ENCODE measurements around the gene PNP. TPM values are rescaled to one million over a fixed set of nuclear protein-coding genes. Genes with fewer than 3 reads are reported as not detected.
"Not testable (repeated sequence)": the region's sequence is repeated elsewhere in the genome, so short reads cannot be mapped to it uniquely, and the experiment has no call there.

The PNP gene
- polyA plus RNA-seq, 1 donor from 2014 or later: 12.6 TPM

GRCh38 chr14:20441461-20441860, 27.7 kb upstream of the PNP start:
- Histone ChIP-seq H4K20me1 (ENCODE audit: insufficient read depth) (no peaks in the 10 kb centered on the region), H3K36me3 (ENCODE audit: insufficient read depth, low read length) (peaks cover 8% of the 10 kb centered on the region), H3K79me2 (replicated peaks; ENCODE audit: insufficient read depth, low read length) (no peaks in the 10 kb centered on the region), H3K27ac (ENCODE audit: low read length) (no peak overlapping the region), H2AFZ (ENCODE audit: low read depth, low read length) (no peak overlapping the region), H3K9me3 (ENCODE audit: low read length) (peaks cover 4% of the 10 kb centered on the region), H3K9me2 (ENCODE audit: insufficient read depth, low read length) (no peaks in the 10 kb centered on the region), H3K9ac (ENCODE audit: low read length) (no peak overlapping the region), H3K27me3 (ENCODE audit: insufficient read depth, low read depth, low read length) (no peaks in the 10 kb centered on the region), H3F3A (ENCODE audit: insufficient read depth, low read length, poor library complexity, severe bottlenecking) (no peaks in the 10 kb centered on the region), H3K4me3 (ENCODE audit: low read length) (no peak overlapping the region), H3K4me2 (ENCODE audit: low read length) (no peak overlapping the region)
- no peak for TF ChIP-seq CTCF (IDR thresholded peaks at IDR 0.05; ENCODE audit: poor library complexity, severe bottlenecking)
- TF ChIP-seq EP300 (conservative IDR thresholded peaks at IDR 0.05; ENCODE audit: poor library complexity, severe bottlenecking): no peak
- TF ChIP-seq TAF1 (IDR thresholded peaks at IDR 0.05; ENCODE audit: low read depth): no peak
- TF ChIP-seq REST (IDR thresholded peaks at IDR 0.05; ENCODE audit: borderline replicate concordance): no peak
- no peak for TF ChIP-seq RAD21 (conservative IDR thresholded peaks at IDR 0.05)
- no peak for TF ChIP-seq POLR2AphosphoS5 (IDR thresholded peaks at IDR 0.05)
- TF ChIP-seq MXI1 (conservative IDR thresholded peaks at IDR 0.05; ENCODE audit: poor library complexity, severe bottlenecking): no peak

GRCh38 chr14:20443650-20444049, 25.6 kb upstream of the PNP start:
- H3K9me2 ChIP-seq (ENCODE audit: insufficient read depth, low read length); H3K9ac ChIP-seq (ENCODE audit: low read length); H3K27me3 ChIP-seq (ENCODE audit: insufficient read depth, low read depth, low read length); H4K20me1 ChIP-seq (ENCODE audit: insufficient read depth); H3K4me2 ChIP-seq (ENCODE audit: low read length); H3K79me2 ChIP-seq (replicated peaks; ENCODE audit: insufficient read depth, low read length); H3K4me3 ChIP-seq (ENCODE audit: low read length); H3K27ac ChIP-seq (ENCODE audit: low read length); H3K9me3 ChIP-seq (ENCODE audit: low read length); H2AFZ ChIP-seq (ENCODE audit: low read depth, low read length); H3F3A ChIP-seq (ENCODE audit: insufficient read depth, low read length, poor library complexity, severe bottlenecking): not testable (repeated sequence)
- H3K36me3 ChIP-seq (ENCODE audit: insufficient read depth, low read length): peaks cover 17% of the 10 kb centered on the region

GRCh38 chr14:20446889-20447288, 22.3 kb upstream of the PNP start:
- Histone ChIP-seq H3K27ac (ENCODE audit: low read length) (no peak overlapping the region), H2AFZ (ENCODE audit: low read depth, low read length) (no peak overlapping the region), H3K27me3 (ENCODE audit: insufficient read depth, low read depth, low read length) (no peaks in the 10 kb centered on the region), H3K36me3 (ENCODE audit: insufficient read depth, low read length) (peaks cover 28% of the 10 kb centered on the region), H3F3A (ENCODE audit: insufficient read depth, low read length, poor library complexity, severe bottlenecking) (no peaks in the 10 kb centered on the region), H3K9me3 (ENCODE audit: low read length) (peaks cover 4% of the 10 kb centered on the region), H3K4me2 (ENCODE audit: low read length) (no peak overlapping the region), H3K9ac (ENCODE audit: low read length) (no peak overlapping the region), H3K9me2 (ENCODE audit: insufficient read depth, low read length) (no peaks in the 10 kb centered on the region), H3K79me2 (replicated peaks; ENCODE audit: insufficient read depth, low read length) (no peaks in the 10 kb centered on the region), H4K20me1 (ENCODE audit: insufficient read depth) (no peaks in the 10 kb centered on the region), H3K4me3 (ENCODE audit: low read length) (no peak overlapping the region)
- no peak for TF ChIP-seq SMC3 (conservative IDR thresholded peaks at IDR 0.05; ENCODE audit: poor library complexity)
- TF ChIP-seq REST (IDR thresholded peaks at IDR 0.05; ENCODE audit: borderline replicate concordance): no peak
- no peak for TF ChIP-seq RAD21 (conservative IDR thresholded peaks at IDR 0.05)
- no peak for TF ChIP-seq EP300 (conservative IDR thresholded peaks at IDR 0.05; ENCODE audit: poor library complexity, severe bottlenecking)
- TF ChIP-seq EZH2 (IDR thresholded peaks at IDR 0.05; ENCODE audit: borderline replicate concordance, insufficient read depth, low read length, poor library complexity, severe bottlenecking): no peak
- no peak for TF ChIP-seq CTCF (IDR thresholded peaks at IDR 0.05; ENCODE audit: poor library complexity, severe bottlenecking)
- no peak for TF ChIP-seq MXI1 (conservative IDR thresholded peaks at IDR 0.05; ENCODE audit: poor library complexity, severe bottlenecking)
- TF ChIP-seq TAF1 (IDR thresholded peaks at IDR 0.05; ENCODE audit: low read depth): no peak
- TF ChIP-seq POLR2AphosphoS5 (IDR thresholded peaks at IDR 0.05): no peak

Data from neural cell (in vitro differentiated cells).